Measurements from ENCODE around the gene ATOSA.

The ATOSA gene, protein sequence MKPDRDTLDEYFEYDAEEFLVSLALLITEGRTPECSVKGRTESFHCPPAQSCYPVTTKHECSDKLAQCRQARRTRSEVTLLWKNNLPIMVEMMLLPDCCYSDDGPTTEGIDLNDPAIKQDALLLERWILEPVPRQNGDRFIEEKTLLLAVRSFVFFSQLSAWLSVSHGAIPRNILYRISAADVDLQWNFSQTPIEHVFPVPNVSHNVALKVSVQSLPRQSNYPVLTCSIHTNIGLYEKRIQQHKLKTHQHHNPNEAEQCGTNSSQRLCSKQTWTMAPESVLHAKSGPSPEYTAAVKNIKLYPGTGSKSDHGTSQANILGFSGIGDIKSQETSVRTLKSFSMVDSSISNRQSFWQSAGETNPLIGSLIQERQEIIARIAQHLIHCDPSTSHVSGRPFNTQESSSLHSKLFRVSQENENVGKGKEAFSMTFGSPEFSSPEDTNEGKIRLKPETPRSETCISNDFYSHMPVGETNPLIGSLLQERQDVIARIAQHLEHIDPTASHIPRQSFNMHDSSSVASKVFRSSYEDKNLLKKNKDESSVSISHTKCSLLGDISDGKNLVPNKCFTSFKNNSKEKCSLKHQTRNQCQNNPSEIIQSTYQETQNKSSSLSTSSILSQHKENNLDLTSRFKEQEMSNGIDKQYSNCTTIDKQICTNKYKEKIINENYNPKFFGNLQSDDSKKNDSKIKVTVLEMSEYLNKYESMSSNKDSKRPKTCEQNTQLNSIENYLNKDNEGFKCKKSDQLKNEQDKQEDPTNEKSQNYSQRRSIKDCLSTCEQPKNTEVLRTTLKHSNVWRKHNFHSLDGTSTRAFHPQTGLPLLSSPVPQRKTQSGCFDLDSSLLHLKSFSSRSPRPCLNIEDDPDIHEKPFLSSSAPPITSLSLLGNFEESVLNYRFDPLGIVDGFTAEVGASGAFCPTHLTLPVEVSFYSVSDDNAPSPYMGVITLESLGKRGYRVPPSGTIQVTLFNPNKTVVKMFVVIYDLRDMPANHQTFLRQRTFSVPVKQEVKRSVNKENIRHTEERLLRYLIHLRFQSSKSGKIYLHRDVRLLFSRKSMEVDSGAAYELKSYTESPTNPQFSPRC

DNA sequence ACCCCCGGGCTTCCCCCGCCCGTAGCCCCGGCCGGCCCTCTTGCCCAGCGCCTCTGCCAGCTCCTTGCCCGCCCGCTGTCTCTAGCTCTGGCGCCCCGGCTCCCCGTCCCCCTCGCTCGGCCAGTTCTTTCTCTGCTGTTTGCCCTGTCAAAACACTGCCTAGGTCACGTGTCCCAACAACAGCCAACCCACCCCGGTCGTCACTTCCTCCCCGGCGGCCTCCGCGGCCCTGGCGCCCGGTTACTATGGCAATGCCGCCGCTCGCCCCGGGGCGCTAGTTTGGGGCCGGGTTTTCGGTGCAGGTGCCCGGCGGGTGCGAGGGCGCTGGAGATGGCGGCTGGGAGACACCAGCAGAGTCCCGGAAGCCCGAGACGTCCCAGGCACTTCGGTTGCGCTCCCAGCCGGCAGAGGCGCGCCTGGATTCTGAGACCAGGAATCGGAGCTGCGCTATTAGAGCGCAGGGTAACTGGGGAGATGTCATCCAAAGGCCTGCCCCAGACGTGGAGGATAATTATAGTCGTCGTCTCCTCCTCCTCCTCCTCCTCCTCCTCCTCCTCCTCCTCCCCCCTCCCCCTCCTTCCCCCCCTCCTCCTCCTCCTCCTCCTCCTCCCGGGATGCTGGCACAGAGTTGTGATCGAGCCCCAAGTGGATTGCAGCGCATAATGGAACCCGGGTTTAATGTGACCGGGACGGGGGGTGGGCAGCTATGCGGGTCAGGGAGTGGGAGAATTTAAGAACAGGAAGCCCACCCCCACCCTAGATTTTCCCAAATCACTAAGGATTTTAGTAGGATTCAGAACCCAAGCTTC is at the start of gene ATOSA:
TSS of gene ATOSA (minus strand) at position 157 of the 809 bp plus-strand sequence. CDS start 1,367 bp downstream, outside the sequence.
- DNase-seq (ENCODE audit: low spot score) = peak; percentile 97

DNA sequence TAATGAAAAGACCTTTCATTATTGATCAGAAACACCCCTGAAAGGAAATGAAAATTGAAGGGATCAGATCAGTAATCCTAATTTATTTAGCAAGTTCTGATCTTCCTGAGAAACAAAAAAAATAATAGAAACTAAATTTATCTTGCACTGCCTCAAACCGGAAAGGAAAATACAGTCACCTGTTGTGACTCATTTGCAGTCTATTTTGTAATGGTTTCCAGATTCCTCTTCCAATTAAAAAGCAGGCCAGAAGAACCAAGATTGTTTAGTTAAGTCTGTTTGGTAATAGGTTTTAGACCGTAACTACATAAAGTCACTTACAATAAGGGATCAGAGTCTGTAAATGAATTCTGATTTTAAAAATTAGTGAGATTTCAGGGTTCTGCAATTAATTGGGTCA is 49.7 kb upstream of the ATOSA start:
- no peak for DNase-seq (ENCODE audit: low spot score)

DNA sequence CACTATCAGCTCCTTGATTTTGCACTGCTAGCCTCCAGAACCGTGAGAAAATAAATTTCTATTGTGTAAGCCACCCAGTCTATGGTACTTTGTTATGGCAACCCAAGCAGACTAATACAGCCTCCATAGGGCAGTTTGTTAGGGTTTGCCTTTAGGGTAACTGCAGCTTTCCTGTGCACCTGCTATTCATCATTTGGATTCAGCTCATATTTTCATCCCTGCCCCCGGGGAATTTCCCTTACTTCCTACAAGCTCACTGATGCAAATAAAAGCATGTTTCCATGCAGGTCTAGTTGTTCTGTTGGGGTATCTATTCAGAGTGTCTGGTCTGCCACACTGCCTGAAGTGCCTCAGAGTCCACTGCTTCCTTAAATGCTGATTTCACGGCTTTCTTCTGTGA is 48.6 kb upstream of the ATOSA start:
- DNase-seq (ENCODE audit: low spot score) = no peak

DNA sequence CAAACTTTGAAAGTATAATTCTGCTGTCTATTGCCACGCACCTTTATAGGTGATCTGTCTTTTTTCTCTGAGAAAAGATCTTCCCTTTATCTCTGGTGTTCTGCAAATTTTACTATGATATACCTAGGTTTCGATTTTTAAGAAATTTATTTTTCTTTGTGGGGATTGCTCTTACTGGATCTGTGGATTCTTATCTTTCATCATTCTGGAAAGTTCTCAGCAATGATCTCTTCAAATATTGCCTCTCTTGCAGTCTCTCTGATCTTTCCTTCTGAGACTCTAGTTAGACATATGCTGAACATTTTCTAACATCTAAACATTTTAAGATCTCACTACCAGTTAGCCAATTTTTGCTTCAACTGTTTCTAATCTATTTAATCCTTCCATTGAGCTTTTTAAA is 47.0 kb upstream of the ATOSA start:
- DNase-seq (ENCODE audit: low spot score) = no peak

DNA sequence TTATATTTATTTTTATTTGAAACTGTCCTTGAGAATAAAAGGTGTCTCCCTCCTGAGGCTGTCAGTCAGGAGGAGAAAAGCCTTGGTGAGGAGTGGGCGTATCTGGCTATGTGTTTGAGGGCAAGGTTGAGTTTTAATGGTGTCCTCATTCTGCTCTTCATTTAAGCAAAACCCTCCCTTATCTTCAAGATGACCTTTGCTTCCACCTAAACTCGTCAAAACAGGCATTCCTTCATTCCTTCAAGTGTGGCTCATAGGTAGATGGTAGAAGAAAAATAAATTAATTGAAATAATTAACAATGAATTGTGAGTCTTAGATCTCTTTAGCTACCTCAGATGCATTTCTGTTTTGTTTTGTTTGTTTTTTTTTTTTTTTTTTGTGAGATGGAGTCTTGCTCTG is 39.4 kb upstream of the ATOSA start:
- DNase-seq (ENCODE audit: low spot score) = no peak

DNA sequence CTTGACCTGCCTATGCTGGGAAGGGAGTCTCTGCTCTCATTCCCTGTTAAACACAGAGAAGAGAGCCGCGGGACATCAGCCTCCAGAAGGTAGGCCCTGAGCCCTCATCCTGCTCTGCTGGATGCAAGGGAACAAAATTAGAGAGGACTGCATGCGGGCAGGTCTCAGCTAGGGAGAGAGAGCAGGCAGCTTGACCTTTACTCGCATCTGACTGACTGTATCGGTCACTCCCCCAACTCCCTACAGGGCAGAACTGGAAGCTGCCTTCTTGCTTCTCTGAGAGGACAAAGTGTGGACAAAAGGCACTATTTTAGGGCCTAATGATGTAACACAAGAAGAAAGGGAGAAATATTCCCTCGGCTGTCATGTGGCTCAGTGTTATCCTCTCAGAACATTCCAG is 38.7 kb upstream of the ATOSA start:
- no peak for DNase-seq (ENCODE audit: low spot score)

DNA sequence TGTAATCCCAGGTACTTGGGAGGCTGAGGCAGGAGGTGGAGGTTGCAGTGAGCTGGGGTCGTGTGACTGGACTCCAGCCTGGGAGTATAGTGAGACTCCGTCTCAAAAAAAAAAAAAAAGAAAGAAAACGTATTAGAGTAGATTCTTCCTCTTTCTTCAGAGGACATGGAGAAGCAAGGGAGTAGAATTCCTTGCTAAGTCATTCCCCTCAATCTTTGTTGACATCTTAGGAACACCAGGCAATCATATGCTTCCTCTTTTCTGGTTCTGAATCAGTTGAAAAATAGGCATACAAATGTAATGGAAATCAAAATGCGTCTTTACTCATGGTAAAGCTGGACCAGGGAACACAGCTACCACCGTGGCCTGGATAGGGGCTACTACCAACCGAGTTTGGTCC is 38.3 kb upstream of the ATOSA start:
- DNase-seq (ENCODE audit: low spot score) = no peak

DNA sequence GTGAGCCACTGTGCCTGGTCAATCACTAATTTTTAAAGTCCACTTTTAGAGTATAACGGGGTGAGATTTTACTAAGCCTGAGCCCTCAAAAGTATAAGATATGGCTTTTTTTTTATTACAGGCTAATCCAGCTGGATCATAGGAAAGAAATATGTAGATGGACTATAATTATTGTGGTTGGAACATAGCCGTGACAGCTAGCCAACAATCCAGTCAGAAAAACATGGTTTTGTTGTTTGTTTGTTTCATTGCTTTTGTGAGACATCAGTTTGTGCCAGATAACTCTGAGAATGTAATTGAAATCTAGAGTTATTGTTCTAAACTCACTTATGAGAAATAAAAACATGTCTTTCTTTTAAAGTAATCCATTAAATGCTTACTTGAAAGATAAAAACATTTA is 37.3 kb upstream of the ATOSA start:
- no peak for DNase-seq (ENCODE audit: low spot score)

DNA sequence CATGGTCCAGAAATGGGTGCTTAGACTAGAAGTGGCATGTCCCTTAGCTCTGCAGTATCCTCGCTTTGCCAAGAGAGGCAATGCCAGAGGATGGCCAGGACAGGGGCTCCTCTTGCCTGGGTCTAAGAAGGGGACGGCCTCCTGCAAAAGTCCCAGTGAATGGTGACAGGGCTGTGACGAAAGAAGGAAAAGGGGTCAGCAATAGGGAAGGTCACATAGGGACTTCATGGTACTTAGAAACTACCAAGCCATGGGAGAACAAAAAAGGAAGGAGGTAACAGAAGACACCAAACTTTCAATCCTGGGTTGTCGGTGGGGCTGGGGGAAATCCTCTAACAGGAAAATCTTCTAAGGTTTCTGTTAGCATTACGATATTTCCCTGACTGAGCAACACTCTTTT is 36.2 kb upstream of the ATOSA start:
- DNase-seq (ENCODE audit: low spot score) = no peak

DNA sequence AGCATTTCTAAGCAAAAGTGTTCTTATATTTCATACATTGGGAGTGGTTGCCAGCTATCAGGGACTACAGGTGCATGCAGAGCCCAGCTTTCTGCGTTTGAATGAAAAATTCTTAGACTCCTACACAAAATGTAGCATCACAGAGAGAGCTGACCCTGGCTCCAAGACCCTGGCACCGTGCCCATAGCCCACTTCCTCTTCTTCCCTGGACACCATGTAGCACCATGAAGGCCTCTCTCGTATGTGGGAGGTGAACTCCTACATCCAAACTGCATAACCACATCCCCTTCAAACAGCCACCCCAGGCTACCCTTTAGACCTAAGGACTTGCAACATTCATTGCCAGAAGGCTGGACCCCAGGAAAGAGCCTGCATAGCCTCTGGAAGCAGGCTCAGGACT is 35.8 kb upstream of the ATOSA start:
- no peak for DNase-seq (ENCODE audit: low spot score)

DNA sequence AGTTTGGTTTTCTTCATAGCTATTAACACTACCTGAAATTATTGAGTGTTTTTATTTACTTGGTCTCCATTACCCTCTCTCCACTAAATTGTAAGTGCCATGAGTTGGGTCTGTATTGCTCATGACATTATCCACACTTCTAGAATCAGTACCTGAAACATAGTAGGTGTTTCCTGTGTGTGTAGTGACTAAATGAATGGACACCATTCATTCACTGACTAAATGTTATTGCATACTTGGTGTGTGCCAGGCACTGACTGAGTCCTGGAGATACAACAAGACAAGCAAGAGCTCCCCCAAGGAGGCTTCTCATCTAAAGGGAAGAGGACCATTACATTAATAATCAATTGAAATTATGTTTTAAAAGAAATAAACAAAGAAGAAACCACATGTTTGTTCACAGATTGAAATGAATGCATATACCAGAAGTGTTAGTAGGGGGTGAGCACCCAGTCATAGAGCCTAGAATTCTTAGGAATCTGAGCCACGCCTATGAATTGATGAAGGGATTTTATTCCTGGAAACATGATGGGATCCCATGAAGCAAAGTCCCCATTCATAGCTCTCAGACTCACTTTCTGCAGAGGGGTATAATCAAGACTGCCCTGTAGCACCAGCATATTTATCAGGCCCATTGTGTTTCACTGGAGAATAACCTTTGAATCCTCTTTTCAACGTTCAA is 31.7 kb upstream of the ATOSA start:
- DNase-seq (ENCODE audit: low spot score) = no peak

DNA sequence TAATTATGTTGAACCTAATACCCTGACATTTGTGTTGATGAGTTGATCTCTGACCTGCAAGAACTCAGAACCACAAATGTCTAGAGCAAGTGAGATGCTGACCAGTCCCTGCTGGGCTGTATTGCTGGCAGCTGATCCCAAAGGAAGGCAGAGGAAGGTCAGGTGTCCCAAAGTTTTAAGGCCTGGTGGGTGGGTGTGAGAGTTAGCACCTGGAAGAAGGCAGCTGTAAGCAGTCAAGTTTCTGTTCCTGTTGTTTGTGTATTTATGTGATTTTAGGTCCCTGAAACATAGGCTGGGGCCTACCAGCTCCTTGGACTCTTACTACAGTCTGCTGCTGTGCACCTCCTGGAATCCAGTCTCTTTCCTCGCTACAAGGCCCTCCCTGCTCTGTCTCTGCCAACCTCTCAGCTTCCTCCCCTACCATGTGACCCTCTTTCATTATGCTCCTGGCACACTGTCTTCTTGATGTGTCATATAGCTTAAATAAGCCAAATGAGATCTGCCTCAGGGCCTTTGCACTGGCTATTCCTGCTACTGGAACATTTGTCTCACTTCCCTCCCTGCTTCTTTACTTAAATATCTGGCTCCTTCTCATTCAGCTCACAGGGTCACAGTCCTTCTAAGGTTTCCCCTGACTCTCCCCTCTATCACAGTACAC is 31.0 kb upstream of the ATOSA start:
- no peak for DNase-seq (ENCODE audit: low spot score)

DNA sequence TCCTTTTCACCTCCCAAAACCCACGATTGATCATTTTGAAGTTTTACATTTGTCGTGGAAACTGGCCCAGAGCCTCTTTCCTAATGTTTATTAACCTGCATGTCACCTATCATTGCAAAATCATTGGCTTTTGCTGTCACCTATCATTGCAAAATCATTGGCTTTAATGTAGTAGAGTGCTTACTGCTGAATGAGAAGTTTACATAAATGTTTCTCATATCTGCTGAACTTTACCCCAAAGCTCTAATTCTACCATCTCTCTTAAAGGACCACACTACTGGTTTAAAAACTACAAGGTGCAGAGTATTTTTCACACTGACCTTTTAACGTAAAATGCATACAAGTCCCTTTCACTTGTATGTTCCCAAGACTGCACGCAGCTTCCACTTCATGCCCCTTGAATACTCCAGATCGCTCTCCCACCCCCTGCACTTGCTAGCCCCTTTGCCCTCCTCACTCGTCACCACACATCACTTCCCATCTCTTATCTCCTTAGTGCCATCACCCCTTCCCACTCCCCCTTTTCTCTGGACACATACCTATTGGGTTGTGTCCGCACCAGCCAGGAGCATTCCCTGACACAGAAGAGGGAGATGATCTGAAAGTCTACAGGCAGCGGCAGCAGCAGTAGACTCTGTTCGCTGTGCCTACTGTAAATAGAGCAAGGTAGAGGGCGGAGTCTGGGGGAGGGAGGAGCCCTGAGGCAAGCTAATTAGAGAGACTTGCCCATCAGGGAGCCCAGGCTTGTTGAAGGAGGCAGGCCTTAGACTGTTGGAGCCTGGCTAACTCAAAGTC is 30.2 kb upstream of the ATOSA start:
- no peak for DNase-seq (ENCODE audit: low spot score)

DNA sequence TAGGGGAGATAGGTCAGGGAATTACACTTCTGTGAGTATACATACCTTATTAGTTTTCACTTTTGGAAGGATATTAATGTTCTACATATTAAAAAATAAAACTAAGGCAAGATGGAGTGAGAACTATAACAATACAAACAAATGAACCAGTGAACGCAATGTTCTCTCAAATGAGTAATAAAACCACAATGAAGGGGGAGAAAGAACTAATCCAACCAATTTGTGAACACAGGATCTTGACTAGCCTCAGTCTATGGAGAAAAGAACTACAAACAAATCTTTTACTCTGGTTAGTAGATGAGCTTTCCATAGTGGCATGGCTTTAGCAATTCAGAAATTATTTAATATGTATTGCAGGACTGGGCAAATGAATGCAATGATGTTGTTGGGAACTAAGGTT is 26.9 kb upstream of the ATOSA start:
- DNase-seq (ENCODE audit: low spot score) = no peak

DNA sequence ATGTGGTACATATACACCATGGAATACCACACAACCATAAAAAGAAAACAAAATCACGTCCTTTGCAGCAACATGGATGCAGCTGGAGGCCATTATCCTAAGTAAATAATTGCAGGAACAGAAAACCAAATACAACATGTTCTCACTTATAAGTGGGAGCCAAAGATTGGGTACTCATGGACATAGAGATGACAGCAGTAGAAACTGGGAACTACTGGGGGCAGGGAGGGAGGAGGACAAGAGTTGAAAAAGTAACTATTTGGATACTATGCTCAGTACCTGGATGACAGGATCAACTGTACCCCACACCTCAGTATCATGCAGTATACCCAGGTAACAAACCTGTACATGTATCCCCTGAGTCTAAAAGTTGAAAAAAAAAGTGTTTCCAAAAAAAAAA is 23.2 kb upstream of the ATOSA start:
- DNase-seq (ENCODE audit: low spot score) = no peak

DNA sequence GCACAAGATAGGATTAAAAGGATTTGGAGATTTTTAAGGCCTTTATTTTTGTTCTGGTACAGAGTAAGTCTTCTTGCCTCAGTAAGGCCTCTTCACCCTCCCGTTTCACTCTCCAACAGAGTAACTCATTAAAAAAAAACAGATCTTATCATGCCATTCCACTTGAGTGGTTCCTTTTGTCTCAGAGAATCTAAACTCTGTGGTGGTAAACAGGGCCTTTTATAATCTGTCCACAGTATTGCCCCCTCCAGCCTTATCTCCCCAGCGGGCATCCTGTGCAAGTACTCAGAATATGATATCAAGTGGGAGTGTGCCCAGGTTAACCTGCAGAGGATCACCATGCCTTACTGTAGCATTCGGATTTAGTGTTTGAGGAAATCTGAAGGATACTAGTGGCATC is 20.3 kb upstream of the ATOSA start:
- DNase-seq (ENCODE audit: low spot score) = no peak

DNA sequence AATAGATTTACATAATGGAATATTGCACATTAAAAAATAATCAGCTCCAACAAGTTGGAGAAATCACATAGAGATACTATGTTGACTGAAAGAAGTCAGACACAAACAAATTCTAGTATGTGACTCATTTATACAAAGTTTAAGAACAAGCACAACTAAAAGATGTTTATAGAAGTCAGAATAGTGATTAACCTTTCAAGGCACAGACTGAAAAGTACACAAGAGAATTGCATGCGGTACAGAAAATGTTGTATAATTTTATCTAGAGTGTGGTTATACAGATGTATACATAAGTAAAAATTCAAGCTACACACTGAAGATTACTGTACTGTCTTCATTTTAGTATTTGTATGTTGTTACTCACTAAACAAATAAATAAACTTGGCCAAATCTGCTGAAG is 19.3 kb upstream of the ATOSA start:
- DNase-seq (ENCODE audit: low spot score) = no peak

DNA sequence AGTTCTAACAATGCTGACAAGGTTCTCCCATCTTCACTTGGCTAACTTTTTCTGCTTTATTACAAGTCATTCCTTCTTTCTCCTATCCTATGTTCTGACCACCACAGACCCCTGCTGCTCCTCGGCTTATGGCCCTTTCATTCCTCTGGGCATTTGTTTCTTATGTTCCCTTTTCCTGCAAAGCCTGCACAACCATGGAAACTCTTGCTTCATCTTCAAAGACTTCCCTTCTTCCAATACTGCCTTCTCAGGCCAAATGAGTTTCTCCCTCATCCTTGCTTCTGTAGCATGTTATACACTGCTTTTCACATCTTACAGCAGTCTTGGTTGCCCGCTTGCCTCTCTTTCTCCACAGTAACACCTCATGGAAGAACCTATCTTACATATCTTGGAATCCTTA is 17.9 kb upstream of the ATOSA start:
- no peak for DNase-seq (ENCODE audit: low spot score)

DNA sequence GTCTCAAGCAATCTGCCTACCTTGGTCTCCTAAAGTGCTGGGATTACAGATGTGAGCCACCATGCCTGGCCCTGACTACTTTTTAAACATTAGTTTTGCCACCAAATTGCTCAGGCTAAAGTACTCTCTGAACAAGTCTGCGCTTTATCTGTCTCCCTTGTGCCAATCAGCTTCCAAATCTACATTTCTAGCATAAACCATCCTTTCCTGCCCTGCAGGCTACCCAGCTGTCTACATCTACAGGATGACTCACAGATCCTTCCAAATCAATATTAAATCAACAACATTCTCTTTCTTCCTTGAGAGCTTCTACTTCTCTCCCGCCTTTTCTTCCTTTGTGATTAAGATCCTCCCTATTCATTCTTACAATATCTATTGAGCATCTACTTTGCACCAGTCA is 16.0 kb upstream of the ATOSA start:
- DNase-seq (ENCODE audit: low spot score) = no peak

DNA sequence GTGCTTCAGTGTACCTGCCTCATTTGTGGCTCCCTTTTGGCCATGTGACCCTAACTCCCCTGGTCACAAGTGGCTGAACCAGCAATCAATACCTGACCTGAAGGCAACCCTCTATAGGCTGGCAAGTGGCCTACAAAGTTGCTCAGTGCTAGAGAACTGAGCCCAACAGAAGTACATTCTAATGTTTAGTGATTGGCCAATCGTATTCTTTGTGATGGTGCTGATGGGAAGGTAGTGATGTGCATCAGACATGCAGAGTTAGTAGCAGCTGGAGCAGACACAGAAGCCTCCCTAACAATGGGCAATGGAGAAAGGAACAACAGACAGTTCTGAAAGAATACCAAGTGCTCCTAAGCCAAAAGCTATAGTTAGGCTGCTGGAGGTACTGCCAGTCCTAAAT is 10.4 kb upstream of the ATOSA start:
- DNase-seq (ENCODE audit: low spot score) = no peak
